Measurements from ENCODE around the gene GREB1.

GREB1 gene

DNA sequence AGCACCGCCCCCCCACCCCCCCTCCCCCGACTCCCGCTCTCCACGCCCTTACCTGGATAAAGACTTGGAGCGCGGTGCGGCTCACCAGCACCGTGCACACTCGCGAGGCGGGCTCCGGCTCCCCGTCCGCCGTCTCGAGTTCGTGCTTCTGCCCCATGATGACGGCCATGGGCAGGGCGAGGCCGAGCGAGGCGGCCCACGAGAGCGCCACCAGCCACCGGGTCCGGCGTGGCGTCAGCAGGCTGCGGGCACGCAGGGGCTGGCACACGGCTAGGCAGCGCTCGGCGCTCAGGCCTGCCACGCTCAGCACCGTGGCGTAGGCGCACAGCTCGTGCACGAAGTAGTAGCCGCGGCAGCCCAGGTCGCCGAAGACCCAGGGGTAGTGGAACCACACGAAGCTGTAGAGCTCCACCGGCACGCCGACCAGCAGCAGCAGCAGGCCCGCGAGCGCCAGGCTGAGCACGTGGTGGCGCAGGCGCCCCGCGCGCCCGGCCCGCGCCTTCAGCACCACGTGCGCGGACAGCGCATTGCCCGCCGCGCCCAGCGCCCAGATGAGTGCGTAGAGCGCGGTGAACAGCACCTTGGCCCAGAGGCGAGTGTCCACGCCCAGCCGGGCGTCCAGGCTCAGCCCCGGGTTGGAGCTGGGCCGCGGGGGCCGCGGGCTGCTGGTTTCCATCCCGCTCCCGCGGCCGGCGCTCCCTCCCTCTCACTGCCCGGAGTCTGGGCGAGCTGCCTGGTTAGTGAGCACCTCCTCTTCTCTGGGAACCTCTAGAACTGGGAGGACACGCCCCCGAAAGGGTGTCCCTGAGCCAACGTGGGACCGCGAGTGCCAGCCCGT, 135.8 kb downstream of the GREB1 start, which contains the start of gene NTSR2:
TSS of gene NTSR2 (minus strand) at position 742 of the 838 bp plus-strand sequence. CDS start at position 676, 66 bp downstream.
- TF ChIP-seq RAD21 (IDR thresholded peaks at IDR 0.05; ENCODE audit: low read depth), result peak; percentile 29; the same call in 1 of the 2 replicates
- no peak for TF ChIP-seq EP300 (IDR thresholded peaks at IDR 0.05; ENCODE audit: borderline replicate concordance)
- peak; percentile 99 for TF ChIP-seq MAX (IDR thresholded peaks at IDR 0.05)
- no peak for TF ChIP-seq CEBPB (IDR thresholded peaks at IDR 0.05)
- TF ChIP-seq TCF12 (IDR thresholded peaks at IDR 0.05; ENCODE audit: low read depth), result peak; percentile 48; the same call in 1 of the 2 replicates
- no peak for TF ChIP-seq FOXM1 (IDR thresholded peaks at IDR 0.05; ENCODE audit: borderline replicate concordance, low read depth)
- no peak for TF ChIP-seq ZBTB7A (IDR thresholded peaks at IDR 0.05; ENCODE audit: low read depth)
- peak; percentile 20; the same call in 1 of the 2 replicates for TF ChIP-seq EGR1 (IDR thresholded peaks at IDR 0.05)
- no peak for TF ChIP-seq CREB1 (IDR thresholded peaks at IDR 0.05; ENCODE audit: low read depth)
- peak; percentile 45; the same call in 1 of the 2 replicates for TF ChIP-seq YY1 (IDR thresholded peaks at IDR 0.05; ENCODE audit: low read depth)
- TF ChIP-seq TAF1 (IDR thresholded peaks at IDR 0.05; ENCODE audit: low read depth), result no peak
- peak; percentile 56 for TF ChIP-seq TEAD4 (IDR thresholded peaks at IDR 0.05)
- no peak for TF ChIP-seq NFIC (IDR thresholded peaks at IDR 0.05)
- TF ChIP-seq, protein P1, sequence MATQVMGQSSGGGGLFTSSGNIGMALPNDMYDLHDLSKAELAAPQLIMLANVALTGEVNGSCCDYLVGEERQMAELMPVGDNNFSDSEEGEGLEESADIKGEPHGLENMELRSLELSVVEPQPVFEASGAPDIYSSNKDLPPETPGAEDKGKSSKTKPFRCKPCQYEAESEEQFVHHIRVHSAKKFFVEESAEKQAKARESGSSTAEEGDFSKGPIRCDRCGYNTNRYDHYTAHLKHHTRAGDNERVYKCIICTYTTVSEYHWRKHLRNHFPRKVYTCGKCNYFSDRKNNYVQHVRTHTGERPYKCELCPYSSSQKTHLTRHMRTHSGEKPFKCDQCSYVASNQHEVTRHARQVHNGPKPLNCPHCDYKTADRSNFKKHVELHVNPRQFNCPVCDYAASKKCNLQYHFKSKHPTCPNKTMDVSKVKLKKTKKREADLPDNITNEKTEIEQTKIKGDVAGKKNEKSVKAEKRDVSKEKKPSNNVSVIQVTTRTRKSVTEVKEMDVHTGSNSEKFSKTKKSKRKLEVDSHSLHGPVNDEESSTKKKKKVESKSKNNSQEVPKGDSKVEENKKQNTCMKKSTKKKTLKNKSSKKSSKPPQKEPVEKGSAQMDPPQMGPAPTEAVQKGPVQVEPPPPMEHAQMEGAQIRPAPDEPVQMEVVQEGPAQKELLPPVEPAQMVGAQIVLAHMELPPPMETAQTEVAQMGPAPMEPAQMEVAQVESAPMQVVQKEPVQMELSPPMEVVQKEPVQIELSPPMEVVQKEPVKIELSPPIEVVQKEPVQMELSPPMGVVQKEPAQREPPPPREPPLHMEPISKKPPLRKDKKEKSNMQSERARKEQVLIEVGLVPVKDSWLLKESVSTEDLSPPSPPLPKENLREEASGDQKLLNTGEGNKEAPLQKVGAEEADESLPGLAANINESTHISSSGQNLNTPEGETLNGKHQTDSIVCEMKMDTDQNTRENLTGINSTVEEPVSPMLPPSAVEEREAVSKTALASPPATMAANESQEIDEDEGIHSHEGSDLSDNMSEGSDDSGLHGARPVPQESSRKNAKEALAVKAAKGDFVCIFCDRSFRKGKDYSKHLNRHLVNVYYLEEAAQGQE (IDR thresholded peaks at IDR 0.05; ENCODE audit: low read depth), result peak; percentile 96
- peak; percentile 88 for TF ChIP-seq USF1 (IDR thresholded peaks at IDR 0.05)

GRCh38 chr2:11672407-11672806, 138.6 kb downstream of the GREB1 start:
- TF ChIP-seq CREB1 (IDR thresholded peaks at IDR 0.05; ENCODE audit: low read depth) (no peak), MAX (IDR thresholded peaks at IDR 0.05) (no peak), USF1 (IDR thresholded peaks at IDR 0.05) (no peak), ZBTB7A (IDR thresholded peaks at IDR 0.05; ENCODE audit: low read depth) (no peak), RAD21 (IDR thresholded peaks at IDR 0.05; ENCODE audit: low read depth) (no peak), FOXM1 (IDR thresholded peaks at IDR 0.05; ENCODE audit: borderline replicate concordance, low read depth) (no peak), YY1 (IDR thresholded peaks at IDR 0.05; ENCODE audit: low read depth) (no peak), TAF1 (IDR thresholded peaks at IDR 0.05; ENCODE audit: low read depth) (no peak), CEBPB (IDR thresholded peaks at IDR 0.05) (no peak), TCF12 (IDR thresholded peaks at IDR 0.05; ENCODE audit: low read depth) (no peak)
- TF ChIP-seq, protein P1 (IDR thresholded peaks at IDR 0.05; ENCODE audit: low read depth), result no peak

GRCh38 chr2:11674983-11675382, 141.1 kb downstream of the GREB1 start:
- TF ChIP-seq EP300 (IDR thresholded peaks at IDR 0.05; ENCODE audit: borderline replicate concordance) (no peak), TEAD4 (IDR thresholded peaks at IDR 0.05) (no peak), USF1 (IDR thresholded peaks at IDR 0.05) (no peak), NFIC (IDR thresholded peaks at IDR 0.05) (no peak), CREB1 (IDR thresholded peaks at IDR 0.05; ENCODE audit: low read depth) (no peak)

DNA sequence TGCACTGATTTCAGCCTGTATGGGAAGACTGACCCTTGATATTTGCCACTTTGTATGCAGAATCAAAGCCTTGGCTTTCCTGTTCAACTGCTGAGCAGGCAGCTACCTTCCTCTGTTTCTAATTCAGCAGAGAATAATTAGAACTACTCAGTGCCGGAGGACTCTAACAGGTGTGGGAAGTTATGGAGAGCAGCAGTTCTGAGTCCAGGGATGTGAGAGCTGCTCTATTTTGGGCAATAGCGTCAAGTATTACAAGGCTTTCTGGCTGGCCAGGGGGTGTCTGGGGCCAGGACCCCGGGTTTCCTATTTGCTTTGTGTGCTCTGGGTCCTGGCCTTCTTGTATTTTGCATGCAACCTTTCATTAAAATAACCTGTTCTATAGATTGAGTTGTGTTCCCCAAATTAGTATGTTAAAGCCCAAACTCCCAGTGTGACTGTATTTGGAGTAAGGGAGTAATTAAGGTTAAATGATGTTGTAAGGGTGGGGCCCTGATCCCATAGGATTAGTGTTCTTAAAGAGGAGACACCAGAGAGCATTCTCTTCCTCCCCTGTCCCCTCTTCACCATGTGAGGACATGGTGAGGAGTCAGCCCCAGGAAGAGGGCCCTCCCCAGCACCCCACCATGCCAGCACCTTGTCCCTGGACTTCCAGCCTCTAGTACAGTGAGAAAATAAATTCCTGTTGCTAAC, 141.7 kb downstream of the GREB1 start:
- TF ChIP-seq CEBPB (IDR thresholded peaks at IDR 0.05), result no peak

DNA sequence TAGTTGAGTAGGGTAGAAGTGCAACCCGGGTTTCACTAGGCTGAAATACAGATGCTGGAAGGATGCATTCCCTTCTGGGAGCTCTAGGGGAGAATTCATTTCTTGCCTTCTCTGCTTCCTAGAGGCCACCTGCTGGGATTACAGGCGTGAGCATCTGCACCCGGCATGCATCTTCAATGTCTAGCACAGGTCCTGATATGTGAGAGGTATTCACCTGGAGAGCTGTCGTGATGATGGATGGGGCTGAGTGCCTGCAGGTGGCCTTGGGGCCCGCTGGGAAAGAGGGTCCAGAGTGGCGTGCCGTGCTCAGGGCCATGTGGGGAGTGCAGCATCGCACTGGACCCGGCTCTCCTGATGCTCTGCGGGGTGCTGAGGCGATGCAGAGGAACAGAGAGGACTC, 142.8 kb downstream of the GREB1 start:
- TF ChIP-seq TCF12 (IDR thresholded peaks at IDR 0.05; ENCODE audit: low read depth) (no peak), EP300 (IDR thresholded peaks at IDR 0.05; ENCODE audit: borderline replicate concordance) (no peak), EGR1 (IDR thresholded peaks at IDR 0.05) (no peak), FOXM1 (IDR thresholded peaks at IDR 0.05; ENCODE audit: borderline replicate concordance, low read depth) (no peak), TAF1 (IDR thresholded peaks at IDR 0.05; ENCODE audit: low read depth) (no peak), RAD21 (IDR thresholded peaks at IDR 0.05; ENCODE audit: low read depth) (no peak), CREB1 (IDR thresholded peaks at IDR 0.05; ENCODE audit: low read depth) (no peak), USF1 (IDR thresholded peaks at IDR 0.05) (no peak), ZBTB7A (IDR thresholded peaks at IDR 0.05; ENCODE audit: low read depth) (no peak), YY1 (IDR thresholded peaks at IDR 0.05; ENCODE audit: low read depth) (no peak), MAX (IDR thresholded peaks at IDR 0.05) (no peak), TEAD4 (IDR thresholded peaks at IDR 0.05) (no peak), NFIC (IDR thresholded peaks at IDR 0.05) (no peak), CEBPB (IDR thresholded peaks at IDR 0.05) (no peak)
- TF ChIP-seq, protein P1 (IDR thresholded peaks at IDR 0.05; ENCODE audit: low read depth), result no peak
